ENCODE data around the gene DLG3. TPM values are rescaled to one million over a fixed set of nuclear protein-coding genes. Genes with fewer than 3 reads are reported as not detected.

Gene DLG3
- total RNA-seq (2022; extraction: Qiagen RNA extraction; ENCODE audit: low read depth), result 2.9 to 8.1 TPM (median 7.1 TPM) in 5 replicates

GRCh38 chrX:70444326-70444945, at the start of gene DLG3:
Gene DLG3 (plus strand): TSS chrX:70444835. CDS start chrX:70445202, 367 bp downstream.

DNA sequence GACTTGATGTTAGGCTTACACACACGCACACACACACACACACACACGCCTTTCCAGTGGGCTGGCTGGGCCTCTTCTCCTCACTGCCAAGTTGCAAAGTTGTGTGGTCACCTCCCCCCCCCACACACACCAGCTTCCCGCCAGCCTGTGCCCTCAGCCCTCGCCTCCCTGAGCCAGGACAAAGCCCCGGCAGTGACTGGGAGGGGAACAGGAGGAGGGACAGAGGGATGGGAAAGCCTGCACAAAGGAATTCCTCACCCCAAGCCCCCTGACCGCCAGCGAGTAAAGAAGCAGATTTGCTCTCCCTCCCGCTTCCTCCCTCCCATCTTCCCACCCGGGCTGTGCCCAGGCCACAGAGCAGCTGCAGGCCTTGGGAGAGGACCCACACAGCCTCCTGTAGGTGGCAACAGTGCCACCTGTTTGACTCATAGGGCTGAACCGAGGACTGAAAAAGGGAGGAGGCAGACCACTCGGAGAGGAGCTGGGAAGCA, 21.7 kb upstream of the DLG3 start, which contains the start of gene GDPD2:
Gene GDPD2 (plus strand): TSS at position 464 of the 491 bp plus-strand sequence. CDS start 1,671 bp downstream, outside the sequence.

Other genes with a start within 250 kb of the DLG3 start
- gene AWAT1, start 210.2 kb upstream of the DLG3 start, total RNA-seq (2022; extraction: Qiagen RNA extraction; ENCODE audit: low read depth), result not detected in 5 replicates
- gene P2RY4, start 184.6 kb upstream of the DLG3 start, total RNA-seq (2022; extraction: Qiagen RNA extraction; ENCODE audit: low read depth), result 0.13 TPM in 1 of 5 replicates, not detected in the others
- gene ARR3, start 176.5 kb upstream of the DLG3 start, total RNA-seq (2022; extraction: Qiagen RNA extraction; ENCODE audit: low read depth), result not detected in 5 replicates
- not detected in 5 replicates for gene RAB41, start 162.7 kb upstream of the DLG3 start, total RNA-seq (2022; extraction: Qiagen RNA extraction; ENCODE audit: low read depth)
- gene PDZD11, start 154.9 kb upstream of the DLG3 start, total RNA-seq (2022; extraction: Qiagen RNA extraction; ENCODE audit: low read depth), result 88.8 to 111 TPM (median 94.4 TPM) in 5 replicates
- gene KIF4A, start 154.7 kb upstream of the DLG3 start, total RNA-seq (2022; extraction: Qiagen RNA extraction; ENCODE audit: low read depth), result 26.0 to 31.5 TPM (median 27.0 TPM) in 5 replicates
- 0.06 to 0.08 TPM in 2 of 5 replicates, not detected in the others for gene GDPD2, start 21.5 kb upstream of the DLG3 start, total RNA-seq (2022; extraction: Qiagen RNA extraction; ENCODE audit: low read depth)